DOHH2 (cell line): ENCODE measurements around the gene ZNF207.

Experiments used
- H3F3A ChIP-seq: fragments of 200-600 bp; sonication (generic), shearing (Covaris generic); 2 replicates; pipeline ENCODE4 v1.6.0; 2016; ENCODE audit warnings: antibody characterized with exemption, mild to moderate bottlenecking; ENCODE audit not compliant: control insufficient read depth, insufficient read depth
- H3K27ac ChIP-seq: fragments of 200-600 bp; sonication (generic); 2 replicates; pipeline ENCODE4 v1.5.1; 2014; ENCODE audit warnings: low read depth, mild to moderate bottlenecking, low read length, moderate library complexity
- H3K27me3 ChIP-seq: fragments of 200-600 bp; sonication (generic); 2 replicates; pipeline ENCODE4 v1.6.1; 2014; ENCODE audit warnings: mild to moderate bottlenecking, low read length, mixed read lengths; ENCODE audit not compliant: control insufficient read depth
- H3K36me3 ChIP-seq: fragments of 200-600 bp; sonication (generic); 2 replicates; pipeline ENCODE4 v1.6.1; 2014; ENCODE audit warnings: mild to moderate bottlenecking, low read length, moderate library complexity, mixed read lengths; ENCODE audit not compliant: control insufficient read depth
- H3K4me1 ChIP-seq: fragments of 200-600 bp; sonication (generic); 2 replicates; pipeline ENCODE4 v1.6.1; 2014; ENCODE audit warnings: mild to moderate bottlenecking, low read length, mixed read lengths; ENCODE audit not compliant: control insufficient read depth
- H3K4me2 ChIP-seq: fragments of 200-600 bp; sonication (generic); 2 replicates; pipeline ENCODE4 v1.6.0; 2014; ENCODE audit warnings: mild to moderate bottlenecking, low read length, moderate library complexity
- H3K4me3 ChIP-seq: fragments of 200-600 bp; sonication (generic); 2 replicates; pipeline ENCODE4 v1.5.1; 2014; ENCODE audit warnings: mild to moderate bottlenecking, low read length, mixed read lengths
- H3K79me2 ChIP-seq: fragments of 200-600 bp; sonication (generic); 2 replicates; pipeline ENCODE4 v1.6.1; 2014; ENCODE audit warnings: mild to moderate bottlenecking, low read length, mixed read lengths; ENCODE audit not compliant: control insufficient read depth
- H3K9me2 ChIP-seq: fragments of 200-600 bp; sonication (generic); replicated peaks from 2 replicates; pipeline ENCODE4 v1.6.1; 2014; ENCODE audit warnings: mild to moderate bottlenecking, low read length, mixed read lengths; ENCODE audit not compliant: control insufficient read depth
- H3K9me3 ChIP-seq: fragments of 200-600 bp; sonication (generic); 2 replicates; pipeline ENCODE4 v1.6.1; 2014; ENCODE audit warnings: antibody characterized with exemption, low read length, mixed read lengths; ENCODE audit not compliant: control insufficient read depth, insufficient read depth
- H4K20me1 ChIP-seq: fragments of 200-600 bp; sonication (generic); 2 replicates; pipeline ENCODE4 v1.6.0; 2014; ENCODE audit warnings: low read depth, mild to moderate bottlenecking, antibody characterized with exemption, low read length, moderate library complexity; ENCODE audit not compliant: control insufficient read depth, insufficient read depth
- CTCF ChIP-seq: fragments of 200-600 bp; sonication (generic); IDR thresholded peaks from one replicate; pipeline ENCODE4 v1.5.1; 2014; ENCODE audit warnings: antibody characterized with exemption, mild to moderate bottlenecking, low read depth, low read length; ENCODE audit not compliant: poor library complexity, severe bottlenecking
- EZH2phosphoT487 ChIP-seq: fragments of 200-600 bp; sonication (generic); IDR thresholded peaks from 2 replicates; pipeline ENCODE4 v1.6.1; 2017; ENCODE audit warnings: borderline replicate concordance, mild to moderate bottlenecking, antibody characterized with exemption, low read length, moderate library complexity, mixed read lengths

The ZNF207 gene

GRCh38 chr17:32320847-32321246 lies 29.1 kb upstream of the ZNF207 start:
- Histone ChIP-seq H3K4me1 (peaks cover 34% of the 10 kb centered on the region), H4K20me1 (no peaks in the 10 kb centered on the region), H3K9me2 (no peaks in the 10 kb centered on the region), H3K27me3 (no peaks in the 10 kb centered on the region), H3K36me3 (no peaks in the 10 kb centered on the region; the same call in 1 of the 2 replicates), H3K27ac (no peak overlapping the region), H3K4me3 (no peak overlapping the region), H3K4me2 (no peak overlapping the region), H3K9me3 (no peaks in the 10 kb centered on the region), H3K79me2 (peaks cover 20% of the 10 kb centered on the region), H3F3A (0 out of 2 replicates have a peak, but pooled peaks cover 2% of the 10 kb centered on the region)
- TF ChIP-seq CTCF (no peak), EZH2phosphoT487 (no peak)

GRCh38 chr17:32323046-32323445 lies 26.9 kb upstream of the ZNF207 start:
- Histone ChIP-seq H3F3A (peaks cover 4% of the 10 kb centered on the region; the same call in 1 of the 2 replicates), H3K79me2 (peaks cover 8% of the 10 kb centered on the region), H3K27me3 (no peaks in the 10 kb centered on the region), H4K20me1 (no peaks in the 10 kb centered on the region), H3K27ac (no peak overlapping the region), H3K36me3 (no peaks in the 10 kb centered on the region), H3K4me1 (peaks cover 24% of the 10 kb centered on the region), H3K4me3 (no peak overlapping the region), H3K4me2 (no peak overlapping the region), H3K9me2 (no peaks in the 10 kb centered on the region), H3K9me3 (no peaks in the 10 kb centered on the region)
- TF ChIP-seq CTCF = no peak
- TF ChIP-seq EZH2phosphoT487 = no peak

GRCh38 chr17:32323811-32324491 lies 26.0 kb upstream of the ZNF207 start:
- Histone ChIP-seq H3K9me3 (no peaks in the 10 kb centered on the region), H3K27me3 (no peaks in the 10 kb centered on the region), H3K36me3 (no peaks in the 10 kb centered on the region), H3K9me2 (no peaks in the 10 kb centered on the region), H3K79me2 (no peaks in the 10 kb centered on the region), H3K4me1 (peaks cover 24% of the 10 kb centered on the region), H4K20me1 (no peaks in the 10 kb centered on the region), H3F3A (peaks cover 8% of the 10 kb centered on the region; the same call in 1 of the 2 replicates), H3K4me2 (no peak overlapping the region), H3K27ac (no peak overlapping the region), H3K4me3 (no peak overlapping the region)
- no peak for TF ChIP-seq CTCF
- no peak for TF ChIP-seq EZH2phosphoT487
